ENCODE data around the gene PHF11.

DNA sequence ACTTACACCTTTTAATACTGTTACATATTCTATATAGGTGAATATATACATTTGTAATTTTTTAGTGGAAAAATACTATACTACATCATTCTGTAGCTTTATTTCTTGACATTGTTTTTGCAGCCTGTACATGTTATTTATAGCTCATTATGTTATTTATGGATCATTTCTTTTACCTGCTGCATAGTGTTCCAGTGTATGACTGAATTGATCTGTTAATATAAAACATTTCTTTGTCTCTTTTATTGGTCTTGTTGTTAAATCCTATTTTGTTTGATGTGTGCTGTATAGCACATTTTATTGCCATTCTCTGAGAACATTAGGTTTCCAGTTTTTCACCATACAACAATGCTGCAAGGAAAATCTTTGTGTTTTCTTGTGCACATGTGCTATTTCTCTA, 49.3 kb upstream of the PHF11 start:
- TF ChIP-seq, protein P1, sequence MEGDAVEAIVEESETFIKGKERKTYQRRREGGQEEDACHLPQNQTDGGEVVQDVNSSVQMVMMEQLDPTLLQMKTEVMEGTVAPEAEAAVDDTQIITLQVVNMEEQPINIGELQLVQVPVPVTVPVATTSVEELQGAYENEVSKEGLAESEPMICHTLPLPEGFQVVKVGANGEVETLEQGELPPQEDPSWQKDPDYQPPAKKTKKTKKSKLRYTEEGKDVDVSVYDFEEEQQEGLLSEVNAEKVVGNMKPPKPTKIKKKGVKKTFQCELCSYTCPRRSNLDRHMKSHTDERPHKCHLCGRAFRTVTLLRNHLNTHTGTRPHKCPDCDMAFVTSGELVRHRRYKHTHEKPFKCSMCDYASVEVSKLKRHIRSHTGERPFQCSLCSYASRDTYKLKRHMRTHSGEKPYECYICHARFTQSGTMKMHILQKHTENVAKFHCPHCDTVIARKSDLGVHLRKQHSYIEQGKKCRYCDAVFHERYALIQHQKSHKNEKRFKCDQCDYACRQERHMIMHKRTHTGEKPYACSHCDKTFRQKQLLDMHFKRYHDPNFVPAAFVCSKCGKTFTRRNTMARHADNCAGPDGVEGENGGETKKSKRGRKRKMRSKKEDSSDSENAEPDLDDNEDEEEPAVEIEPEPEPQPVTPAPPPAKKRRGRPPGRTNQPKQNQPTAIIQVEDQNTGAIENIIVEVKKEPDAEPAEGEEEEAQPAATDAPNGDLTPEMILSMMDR (conservative IDR thresholded peaks at IDR 0.05; ENCODE audit: low read length) = no peak
- no peak for TF ChIP-seq EZH2phosphoT487 (IDR thresholded peaks at IDR 0.05; ENCODE audit: borderline replicate concordance, low read depth, low read length)

All from OCI-LY7 (cell line).